Bronchial epithelial cell (primary cell): Measurements from ENCODE around the gene DAGLA. TPM values are rescaled to one million over a fixed set of nuclear protein-coding genes. Genes with fewer than 3 reads are reported as not detected.

Source experiments
- DNase-seq: peaks from one replicate; pipeline ENCODE4 v3.0.0-alpha.2; 2010; ENCODE audit warnings: low read depth
- FAIRE-seq: peaks from 2 replicates; lab custom pipeline; 2011; peaks lifted over from hg19 to GRCh38; lab: Jason Lieb, UNC
- H3K27me3 ChIP-seq: 2 replicates; pipeline ENCODE4 v1.5.1; 2011; ENCODE audit warnings: low read length; ENCODE audit not compliant: control insufficient read depth, insufficient read depth
- H3K36me3 ChIP-seq: 2 replicates; pipeline ENCODE4 v1.5.1; 2011; ENCODE audit warnings: low read length; ENCODE audit not compliant: control insufficient read depth, insufficient read depth
- H3K4me3 ChIP-seq: 2 replicates; pipeline ENCODE4 v1.5.1; 2011; ENCODE audit warnings: mild to moderate bottlenecking, low read depth, low read length, control low read depth
- total RNA-seq: library from RNA; depleted of rRNA; stranded (reverse); fragments of >200 nt; gene quantifications from 2 replicates; pipeline ENCODE4 v1.2.1, GENCODE V29; 2014
- TF ChIP-seq, protein P1 (sequence below): IDR thresholded peaks from 2 replicates; pipeline ENCODE4 v1.5.1; 2011; ENCODE audit warnings: mild to moderate bottlenecking, moderate library complexity, low read length, control low read depth, inconsistent platforms; ENCODE audit not compliant: insufficient read depth, severe bottlenecking

DAGLA gene
- total RNA-seq, 1 donor from 2014 or later, result under 0.01 TPM

DNA sequence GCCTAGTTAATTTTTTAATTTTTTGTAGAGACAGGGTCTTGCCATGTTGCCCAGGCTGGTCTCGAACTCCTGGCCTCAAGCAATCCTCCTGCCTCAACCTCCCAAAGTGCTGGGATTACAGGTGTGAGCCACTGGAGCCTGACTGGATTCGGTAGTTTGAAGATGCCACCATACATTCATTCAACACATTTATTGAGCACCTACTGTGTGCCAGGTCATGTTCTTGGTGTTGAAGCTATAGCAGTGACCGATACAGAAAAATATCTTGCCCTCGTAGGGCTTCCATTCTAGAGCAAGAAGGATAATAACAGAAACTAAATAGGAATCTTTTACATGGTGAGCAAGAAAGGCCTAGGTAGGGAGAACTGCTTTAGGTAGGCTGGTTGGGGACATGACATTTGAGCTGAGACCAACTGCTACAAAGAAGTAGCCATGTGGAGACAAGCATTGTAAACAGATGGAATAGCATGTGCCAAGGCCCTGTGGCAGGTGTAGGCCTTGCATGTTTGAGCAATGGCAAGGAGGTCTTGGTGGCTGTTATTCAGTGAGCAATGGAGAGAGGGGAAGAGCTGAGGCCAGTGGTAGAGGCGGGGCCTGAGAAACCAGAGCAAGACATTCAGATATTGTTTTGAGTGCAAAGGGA lies 70.6 kb downstream of the DAGLA start:
- FAIRE-seq (no peak), DNase-seq (no peak)
- Histone ChIP-seq H3K27me3 (peaks cover 7% of the 10 kb centered on the region), H3K36me3 (no peaks in the 10 kb centered on the region), H3K4me3 (no peak overlapping the region)
- TF ChIP-seq, protein P1, sequence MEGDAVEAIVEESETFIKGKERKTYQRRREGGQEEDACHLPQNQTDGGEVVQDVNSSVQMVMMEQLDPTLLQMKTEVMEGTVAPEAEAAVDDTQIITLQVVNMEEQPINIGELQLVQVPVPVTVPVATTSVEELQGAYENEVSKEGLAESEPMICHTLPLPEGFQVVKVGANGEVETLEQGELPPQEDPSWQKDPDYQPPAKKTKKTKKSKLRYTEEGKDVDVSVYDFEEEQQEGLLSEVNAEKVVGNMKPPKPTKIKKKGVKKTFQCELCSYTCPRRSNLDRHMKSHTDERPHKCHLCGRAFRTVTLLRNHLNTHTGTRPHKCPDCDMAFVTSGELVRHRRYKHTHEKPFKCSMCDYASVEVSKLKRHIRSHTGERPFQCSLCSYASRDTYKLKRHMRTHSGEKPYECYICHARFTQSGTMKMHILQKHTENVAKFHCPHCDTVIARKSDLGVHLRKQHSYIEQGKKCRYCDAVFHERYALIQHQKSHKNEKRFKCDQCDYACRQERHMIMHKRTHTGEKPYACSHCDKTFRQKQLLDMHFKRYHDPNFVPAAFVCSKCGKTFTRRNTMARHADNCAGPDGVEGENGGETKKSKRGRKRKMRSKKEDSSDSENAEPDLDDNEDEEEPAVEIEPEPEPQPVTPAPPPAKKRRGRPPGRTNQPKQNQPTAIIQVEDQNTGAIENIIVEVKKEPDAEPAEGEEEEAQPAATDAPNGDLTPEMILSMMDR, result no peak

DNA sequence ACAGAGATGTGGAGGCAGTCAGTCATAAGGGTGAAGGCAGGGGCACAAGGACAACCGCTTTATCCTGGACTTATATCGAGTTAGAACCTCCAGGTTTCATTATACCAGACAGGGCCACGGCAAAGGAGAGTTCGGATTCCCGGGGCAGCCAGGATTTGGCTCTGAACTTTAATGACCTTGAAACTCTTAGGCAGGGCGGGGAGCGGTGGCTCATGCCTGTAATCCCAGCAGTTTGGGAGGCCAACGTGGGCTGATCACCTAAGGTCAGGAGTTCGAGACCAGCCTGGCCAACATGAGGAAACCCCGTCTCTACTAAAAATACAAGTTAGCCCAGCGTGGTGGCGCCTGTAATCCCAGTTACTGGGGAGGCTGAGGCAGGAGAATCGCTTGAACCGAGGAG lies 71.2 kb downstream of the DAGLA start:
- TF ChIP-seq, protein P1, result no peak

GRCh38 chr11:61752117-61752924 lies 72.1 kb downstream of the DAGLA start, which contains the start of gene MYRF:
TSS of gene MYRF (plus strand) at chr11:61752636. CDS start at chr11:61752745, 109 bp downstream.
- H3K27me3 ChIP-seq, result peaks cover 7% of the 10 kb centered on the region
- DNase-seq, result no peak
- H3K36me3 ChIP-seq, result no peaks in the 10 kb centered on the region
- H3K4me3 ChIP-seq, result peak within 1 kb of the TSS; percentile 10
- TF ChIP-seq, protein P1, result peak; percentile 58
- FAIRE-seq, result no peak

More for the DNA sequence above, 71.2 kb downstream of the DAGLA start:
- Histone ChIP-seq H3K4me3 (no peak overlapping the region), H3K27me3 (peaks cover 7% of the 10 kb centered on the region), H3K36me3 (no peaks in the 10 kb centered on the region)
- no peak for FAIRE-seq
- no peak for DNase-seq

DNA sequence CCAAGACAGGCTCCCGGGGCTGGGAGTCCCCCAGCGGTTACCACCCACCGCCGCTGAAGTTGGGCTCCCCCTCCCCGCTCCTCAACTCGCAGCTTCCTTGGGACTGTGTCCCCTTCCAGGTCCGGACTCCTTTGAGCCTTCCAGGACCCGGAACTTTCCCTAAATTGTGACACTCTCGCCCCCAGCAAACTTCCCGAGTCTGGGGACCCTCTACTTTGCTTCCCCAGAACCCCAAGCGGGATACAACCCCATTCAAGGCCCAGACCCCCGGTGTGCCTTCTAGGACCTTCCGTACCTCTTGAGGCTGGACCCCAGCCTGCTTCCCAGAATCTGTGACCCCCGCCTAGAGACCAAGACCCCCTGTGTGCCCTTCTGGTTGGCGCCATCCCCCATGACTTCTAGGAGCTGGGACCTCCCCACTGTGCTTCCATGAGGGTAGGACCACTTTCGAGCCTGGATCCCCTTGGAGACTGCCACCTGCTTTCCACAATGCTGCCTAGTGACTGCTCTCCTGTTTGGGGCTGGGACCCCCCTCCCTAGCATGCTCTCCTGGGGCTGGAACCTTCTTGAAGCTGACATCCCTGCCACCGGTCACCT lies 72.8 kb downstream of the DAGLA start:
- no peak for FAIRE-seq
- H3K36me3 ChIP-seq, result no peaks in the 10 kb centered on the region
- H3K4me3 ChIP-seq, result no peak overlapping the region
- no peak for DNase-seq
- peaks cover 7% of the 10 kb centered on the region for H3K27me3 ChIP-seq
- TF ChIP-seq, protein P1, result no peak

- no peak for FAIRE-seq
Observed at GRCh38 chr11:61753672-61754071, 73.5 kb downstream of the DAGLA start.

More at GRCh38 chr11:61753672-61754071, 73.5 kb downstream of the DAGLA start:
- Histone ChIP-seq H3K4me3 (no peak overlapping the region), H3K27me3 (peaks cover 7% of the 10 kb centered on the region), H3K36me3 (no peaks in the 10 kb centered on the region)
- no peak for DNase-seq
- TF ChIP-seq, protein P1, result no peak
